Hepatocyte (in vitro differentiated cells): ENCODE results near the gene CXCL12. TPM values are rescaled to one million over a fixed set of nuclear protein-coding genes. Genes with fewer than 3 reads are reported as not detected.

ENCODE experiments used
- DNase-seq: peaks from one replicate; pipeline ENCODE4 v3.0.0-alpha.2; 2016; ENCODE audit warnings: low spot score
- H2AFZ ChIP-seq: fragments of 200-600 bp; sonication (generic); 2 replicates; pipeline ENCODE4 v1.6.0; 2016; ENCODE audit warnings: antibody characterized with exemption, mild to moderate bottlenecking
- H3K27ac ChIP-seq: fragments of 200-600 bp; sonication (generic); 2 replicates; pipeline ENCODE4 v1.5.1; 2016; ENCODE audit warnings: mild to moderate bottlenecking
- H3K27me3 ChIP-seq: fragments of 200-600 bp; sonication (generic); 2 replicates; pipeline ENCODE4 v1.6.1; 2016
- H3K36me3 ChIP-seq: fragments of 200-600 bp; sonication (generic); replicated peaks from 2 replicates; pipeline ENCODE4 v1.5.1; 2016; ENCODE audit warnings: low read depth; ENCODE audit not compliant: insufficient read depth
- H3K4me1 ChIP-seq: fragments of 200-600 bp; sonication (generic); 2 replicates; pipeline ENCODE4 v1.5.1; 2016; ENCODE audit warnings: mild to moderate bottlenecking, moderate library complexity; ENCODE audit not compliant: insufficient read depth
- H3K4me2 ChIP-seq: fragments of 200-600 bp; sonication (generic); 2 replicates; pipeline ENCODE4 v1.6.0; 2016
- H3K4me3 ChIP-seq: fragments of 200-600 bp; sonication (generic); 2 replicates; pipeline ENCODE4 v1.5.1; 2016; ENCODE audit warnings: mild to moderate bottlenecking
- H3K79me2 ChIP-seq: fragments of 200-600 bp; sonication (generic); 2 replicates; pipeline ENCODE4 v1.6.0; 2017; ENCODE audit warnings: mild to moderate bottlenecking
- H3K9me2 ChIP-seq: fragments of 200-600 bp; sonication (generic); replicated peaks from 2 replicates; pipeline ENCODE4 v1.6.0; 2017; ENCODE audit warnings: mild to moderate bottlenecking; ENCODE audit not compliant: insufficient read depth
- H3K9me3 ChIP-seq: fragments of 200-600 bp; sonication (generic); 2 replicates; pipeline ENCODE4 v1.5.1; 2016; ENCODE audit warnings: low read depth, mild to moderate bottlenecking
- H4K20me1 ChIP-seq: fragments of 200-600 bp; sonication (generic); 2 replicates; pipeline ENCODE4 v1.6.0; 2016; ENCODE audit warnings: mild to moderate bottlenecking; ENCODE audit not compliant: insufficient read depth, poor library complexity, severe bottlenecking
- CTCF ChIP-seq: fragments of 200-600 bp; sonication (generic); IDR thresholded peaks from 2 replicates; pipeline ENCODE4 v1.5.1; 2016; ENCODE audit warnings: antibody characterized with exemption, mild to moderate bottlenecking; ENCODE audit not compliant: poor library complexity
- EZH2 ChIP-seq: fragments of 200-600 bp; sonication (generic); IDR thresholded peaks from 2 replicates; pipeline ENCODE4 v1.6.1; 2016; ENCODE audit warnings: antibody characterized with exemption, mild to moderate bottlenecking, borderline replicate concordance
- EZH2phosphoT487 ChIP-seq: fragments of 200-600 bp; sonication (generic); IDR thresholded peaks from one replicate; pipeline ENCODE4 v1.6.1; 2018; ENCODE audit warnings: antibody characterized with exemption, mild to moderate bottlenecking, low read depth, moderate library complexity; ENCODE audit not compliant: unreplicated experiment, severe bottlenecking
- WGBS: methylation state at CpG from one replicate; pipeline ENCODE4 v1.1.6; 2016; ENCODE audit warnings: low lambda C conversion rate; ENCODE audit errors: missing lambda C conversion rate; 5-methylcytosine and 5-hydroxymethylcytosine counted together
- polyA plus RNA-seq: library from polyadenylated mRNA; unstranded; fragments of >200 nt; fragmentation: Nextera tagmentation; extraction: Ambion mirVana; gene quantifications from 2 replicates; pipeline ENCODE4 v1.2.1, GENCODE V29; 2016
- total RNA-seq: library from RNA; depleted of rRNA; stranded (reverse); fragments of >200 nt; gene quantifications from 2 replicates; pipeline ENCODE4 v1.2.3, GENCODE V29; 2014

CXCL12 gene
- total and polyA plus RNA-seq, 2 experiments from 2014 or later: 13.2 to 41.8 TPM

DNA sequence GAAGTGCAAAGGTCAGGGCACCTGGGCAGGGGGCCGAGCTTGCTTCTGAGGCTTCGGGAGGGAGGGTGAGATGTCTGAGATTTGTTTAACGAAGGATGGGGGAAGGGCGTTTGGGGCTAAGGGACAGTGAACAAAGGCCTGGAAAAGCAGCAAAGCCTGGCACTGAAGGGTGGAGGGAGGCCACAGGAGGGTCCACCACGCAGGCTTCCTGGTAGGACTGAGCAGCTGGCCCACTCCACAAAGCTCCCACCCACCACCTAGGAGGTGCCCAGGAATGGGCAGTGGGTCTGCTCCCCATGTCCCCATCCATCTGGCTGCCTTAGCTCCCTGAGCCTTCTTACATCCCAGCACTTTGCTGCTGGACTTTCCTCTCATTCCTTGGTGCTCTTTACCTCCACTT is 39.4 kb upstream of the CXCL12 start:
- no peak for DNase-seq
- H3K36me3 ChIP-seq: no peaks in the 10 kb centered on the region
- H3K4me2 ChIP-seq: no peak overlapping the region
- H3K9me2 ChIP-seq: no peaks in the 10 kb centered on the region
- H3K79me2 ChIP-seq: no peaks in the 10 kb centered on the region
- no peaks in the 10 kb centered on the region for H3K9me3 ChIP-seq
- H2AFZ ChIP-seq: no peak overlapping the region
- H3K4me1 ChIP-seq: no peaks in the 10 kb centered on the region
- TF ChIP-seq CTCF (no peak), EZH2phosphoT487 (no peak), EZH2 (no peak)
- no peaks in the 10 kb centered on the region for H4K20me1 ChIP-seq
- WGBS: 60% methylated on average over 5 of the region's 5 CpGs
- no peak overlapping the region for H3K27ac ChIP-seq
- no peak overlapping the region for H3K4me3 ChIP-seq
- no peaks in the 10 kb centered on the region for H3K27me3 ChIP-seq

DNA sequence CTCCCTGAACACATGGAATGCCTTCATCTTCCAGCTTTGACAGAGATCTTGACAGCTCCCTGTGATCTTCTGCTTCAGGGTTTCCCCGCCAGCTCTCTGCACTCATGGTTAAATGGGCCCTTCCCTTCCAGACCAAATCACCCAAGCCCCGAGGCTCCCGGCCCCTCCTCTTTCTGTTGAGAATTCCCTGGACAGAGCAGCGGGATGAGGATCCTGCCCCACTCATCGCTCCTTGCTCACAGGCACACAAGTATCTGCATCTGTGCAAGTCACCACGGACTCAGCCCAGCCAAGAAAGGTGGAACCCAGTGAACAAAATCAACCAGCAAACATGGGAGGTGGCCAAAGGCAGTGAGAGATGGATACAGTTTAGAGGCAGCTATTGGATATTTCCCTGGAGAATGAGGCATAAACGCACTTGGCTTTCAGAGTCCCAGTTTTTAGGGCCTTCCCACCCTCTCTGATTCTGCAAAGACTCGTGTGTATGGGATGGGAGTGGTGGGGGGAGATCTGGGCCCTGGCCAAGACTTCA is 37.7 kb upstream of the CXCL12 start:
- no peaks in the 10 kb centered on the region for H3K9me3 ChIP-seq
- DNase-seq: no peak
- H3K4me2 ChIP-seq: no peak overlapping the region
- H3K27me3 ChIP-seq: no peaks in the 10 kb centered on the region
- WGBS: 76% methylated on average over 8 of the region's 8 CpGs
- no peaks in the 10 kb centered on the region for H3K4me1 ChIP-seq
- TF ChIP-seq EZH2phosphoT487: no peak
- TF ChIP-seq CTCF: no peak
- TF ChIP-seq EZH2: no peak
- H2AFZ ChIP-seq: no peak overlapping the region
- H4K20me1 ChIP-seq: no peaks in the 10 kb centered on the region
- H3K9me2 ChIP-seq: no peaks in the 10 kb centered on the region
- no peak overlapping the region for H3K27ac ChIP-seq
- H3K4me3 ChIP-seq: no peak overlapping the region
- H3K36me3 ChIP-seq: no peaks in the 10 kb centered on the region
- H3K79me2 ChIP-seq: no peaks in the 10 kb centered on the region

- H3K27me3 ChIP-seq: no peaks in the 10 kb centered on the region
- no peak for DNase-seq
- no peak overlapping the region for H3K4me3 ChIP-seq
- no peaks in the 10 kb centered on the region for H3K9me3 ChIP-seq
- H3K27ac ChIP-seq: no peak overlapping the region
- H3K4me2 ChIP-seq: no peak overlapping the region
- WGBS: 86% methylated on average over 2 of the region's 2 CpGs
- H4K20me1 ChIP-seq: no peaks in the 10 kb centered on the region
- no peak overlapping the region for H2AFZ ChIP-seq
- no peaks in the 10 kb centered on the region for H3K4me1 ChIP-seq
- H3K79me2 ChIP-seq: no peaks in the 10 kb centered on the region
- TF ChIP-seq EZH2 (no peak), EZH2phosphoT487 (no peak), CTCF (no peak)
- H3K36me3 ChIP-seq: no peaks in the 10 kb centered on the region
- H3K9me2 ChIP-seq: no peaks in the 10 kb centered on the region
These were observed 37.3 kb upstream of the CXCL12 start for GRCh38 chr10:44422153-44422552.
